ENCODE results near the gene SCAMP2.

The SCAMP2 gene

DNA sequence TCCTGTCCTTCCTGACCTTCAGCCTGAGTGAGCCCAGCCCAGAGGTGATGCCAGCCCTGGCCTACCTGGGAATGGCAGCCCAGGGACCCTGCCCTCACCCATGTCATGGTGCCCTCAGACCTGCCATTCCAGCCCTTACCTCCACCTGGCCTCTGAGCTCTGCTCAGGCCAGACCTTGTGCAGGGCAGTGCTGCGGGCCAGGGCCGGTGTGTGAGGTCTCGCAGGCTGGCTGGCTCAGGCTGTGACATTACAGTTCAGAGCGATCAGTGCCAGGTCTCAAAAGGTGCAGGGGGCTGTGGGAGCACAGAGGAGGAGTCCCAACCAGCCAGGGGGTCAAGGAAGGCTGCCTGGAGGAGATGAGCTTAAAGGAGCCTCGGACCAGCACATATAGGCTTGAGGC lies 53.1 kb downstream of the SCAMP2 start:
- Histone ChIP-seq H2AFZ (ENCODE audit: low read depth, low read length) (no peak overlapping the region), H3K9ac (ENCODE audit: low read length) (0 out of 2 replicates have a peak overlapping the region, but pooled peaks have one; percentile 62), H3K79me2 (ENCODE audit: low read length) (no peaks in the 10 kb centered on the region), H3K36me3 (replicated peaks; ENCODE audit: low read depth, low read length) (no peaks in the 10 kb centered on the region), H3K9me3 (ENCODE audit: insufficient read depth, low read length) (no peaks in the 10 kb centered on the region), H3K4me2 (ENCODE audit: low read length) (peak overlapping the region; percentile 82), H4K20me1 (ENCODE audit: insufficient read depth, low read length) (no peaks in the 10 kb centered on the region), H3K27ac (ENCODE audit: low read length) (no peak overlapping the region), H3K4me3 (ENCODE audit: low read length) (no peak overlapping the region), H3K27me3 (ENCODE audit: low read depth, low read length) (no peaks in the 10 kb centered on the region), H3K4me1 (ENCODE audit: low read length) (peaks cover 46% of the 10 kb centered on the region)
- TF ChIP-seq, protein P1, sequence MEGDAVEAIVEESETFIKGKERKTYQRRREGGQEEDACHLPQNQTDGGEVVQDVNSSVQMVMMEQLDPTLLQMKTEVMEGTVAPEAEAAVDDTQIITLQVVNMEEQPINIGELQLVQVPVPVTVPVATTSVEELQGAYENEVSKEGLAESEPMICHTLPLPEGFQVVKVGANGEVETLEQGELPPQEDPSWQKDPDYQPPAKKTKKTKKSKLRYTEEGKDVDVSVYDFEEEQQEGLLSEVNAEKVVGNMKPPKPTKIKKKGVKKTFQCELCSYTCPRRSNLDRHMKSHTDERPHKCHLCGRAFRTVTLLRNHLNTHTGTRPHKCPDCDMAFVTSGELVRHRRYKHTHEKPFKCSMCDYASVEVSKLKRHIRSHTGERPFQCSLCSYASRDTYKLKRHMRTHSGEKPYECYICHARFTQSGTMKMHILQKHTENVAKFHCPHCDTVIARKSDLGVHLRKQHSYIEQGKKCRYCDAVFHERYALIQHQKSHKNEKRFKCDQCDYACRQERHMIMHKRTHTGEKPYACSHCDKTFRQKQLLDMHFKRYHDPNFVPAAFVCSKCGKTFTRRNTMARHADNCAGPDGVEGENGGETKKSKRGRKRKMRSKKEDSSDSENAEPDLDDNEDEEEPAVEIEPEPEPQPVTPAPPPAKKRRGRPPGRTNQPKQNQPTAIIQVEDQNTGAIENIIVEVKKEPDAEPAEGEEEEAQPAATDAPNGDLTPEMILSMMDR (IDR thresholded peaks at IDR 0.05; ENCODE audit: low read depth, low read length): no peak
- TF ChIP-seq EZH2phosphoT487 (IDR thresholded peaks at IDR 0.05; ENCODE audit: low read depth): no peak

DNA sequence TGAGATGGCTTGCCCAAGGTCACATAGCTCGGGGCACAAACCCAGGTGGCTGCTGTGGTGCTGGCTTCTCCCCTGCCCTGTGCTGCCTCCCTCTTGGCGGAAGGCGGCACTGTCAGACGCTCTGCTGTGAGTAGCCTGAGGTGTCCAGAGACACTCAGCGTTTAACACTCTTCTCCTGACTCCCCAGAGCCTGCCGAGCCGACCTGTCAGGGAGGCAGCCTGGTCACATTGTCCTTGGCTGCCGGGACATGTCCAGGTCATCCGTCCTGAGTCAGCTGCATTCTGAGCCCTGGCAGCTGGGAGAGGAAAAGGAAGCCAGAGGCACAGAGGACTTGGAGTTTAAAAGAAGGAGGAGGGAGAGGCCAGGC lies 55.8 kb downstream of the SCAMP2 start:
- Histone ChIP-seq H3K79me2 (ENCODE audit: low read length) (no peaks in the 10 kb centered on the region), H3K4me2 (ENCODE audit: low read length) (0 out of 2 replicates have a peak overlapping the region, but pooled peaks have one; percentile 13), H3K4me3 (ENCODE audit: low read length) (no peak overlapping the region), H3K9ac (ENCODE audit: low read length) (no peak overlapping the region), H4K20me1 (ENCODE audit: insufficient read depth, low read length) (no peaks in the 10 kb centered on the region), H2AFZ (ENCODE audit: low read depth, low read length) (no peak overlapping the region), H3K9me3 (ENCODE audit: insufficient read depth, low read length) (no peaks in the 10 kb centered on the region), H3K27me3 (ENCODE audit: low read depth, low read length) (no peaks in the 10 kb centered on the region), H3K36me3 (replicated peaks; ENCODE audit: low read depth, low read length) (no peaks in the 10 kb centered on the region), H3K27ac (ENCODE audit: low read length) (no peak overlapping the region), H3K4me1 (ENCODE audit: low read length) (peaks cover 51% of the 10 kb centered on the region)
- TF ChIP-seq, protein P1 (IDR thresholded peaks at IDR 0.05; ENCODE audit: low read depth, low read length): peak; percentile 59
- TF ChIP-seq EZH2phosphoT487 (IDR thresholded peaks at IDR 0.05; ENCODE audit: low read depth): no peak

DNA sequence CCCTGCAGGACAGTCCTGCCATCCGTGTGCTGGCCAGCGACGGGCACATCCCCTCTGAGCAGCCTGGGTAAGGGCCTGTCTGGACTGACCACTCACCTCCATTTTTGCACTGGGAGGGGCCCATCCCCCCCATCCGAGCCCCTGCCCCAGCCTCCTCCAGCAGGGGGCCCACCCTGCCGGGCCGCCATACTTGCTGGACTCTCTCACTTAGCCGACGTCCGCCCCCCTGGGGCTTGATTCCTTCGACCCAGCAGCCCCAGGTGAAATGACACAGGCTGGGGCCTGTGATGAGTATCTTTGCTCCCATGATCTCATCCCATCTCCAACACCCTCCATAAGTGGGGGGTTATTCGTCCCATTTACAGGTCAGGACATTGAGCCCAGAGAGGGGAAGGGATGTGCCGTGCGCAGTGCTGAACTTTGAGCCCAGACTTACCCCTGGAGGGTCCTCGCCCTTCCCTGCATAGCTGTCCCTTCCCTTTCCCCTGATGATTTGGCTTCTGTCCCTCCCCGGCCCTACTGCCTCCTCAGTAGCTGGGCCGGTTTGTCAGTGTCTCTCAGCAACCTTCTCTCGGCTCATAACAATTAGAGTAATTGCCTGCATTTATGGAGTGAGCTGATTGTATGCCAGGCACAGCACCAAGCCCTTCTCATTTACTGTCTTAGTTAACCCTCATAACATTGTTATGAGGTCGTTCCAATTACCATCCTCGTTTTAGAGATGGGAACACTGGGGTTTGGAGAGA lies 56.4 kb downstream of the SCAMP2 start:
- Histone ChIP-seq H4K20me1 (ENCODE audit: insufficient read depth, low read length) (no peaks in the 10 kb centered on the region), H3K27me3 (ENCODE audit: low read depth, low read length) (no peaks in the 10 kb centered on the region), H3K9ac (ENCODE audit: low read length) (no peak overlapping the region), H2AFZ (ENCODE audit: low read depth, low read length) (no peak overlapping the region), H3K4me1 (ENCODE audit: low read length) (peaks cover 49% of the 10 kb centered on the region), H3K9me3 (ENCODE audit: insufficient read depth, low read length) (no peaks in the 10 kb centered on the region), H3K27ac (ENCODE audit: low read length) (no peak overlapping the region), H3K4me3 (ENCODE audit: low read length) (no peak overlapping the region), H3K36me3 (replicated peaks; ENCODE audit: low read depth, low read length) (no peaks in the 10 kb centered on the region), H3K79me2 (ENCODE audit: low read length) (no peaks in the 10 kb centered on the region), H3K4me2 (ENCODE audit: low read length) (no peak overlapping the region)
- no peak for TF ChIP-seq EZH2phosphoT487 (IDR thresholded peaks at IDR 0.05; ENCODE audit: low read depth)
- TF ChIP-seq, protein P1 (IDR thresholded peaks at IDR 0.05; ENCODE audit: low read depth, low read length): no peak

DNA sequence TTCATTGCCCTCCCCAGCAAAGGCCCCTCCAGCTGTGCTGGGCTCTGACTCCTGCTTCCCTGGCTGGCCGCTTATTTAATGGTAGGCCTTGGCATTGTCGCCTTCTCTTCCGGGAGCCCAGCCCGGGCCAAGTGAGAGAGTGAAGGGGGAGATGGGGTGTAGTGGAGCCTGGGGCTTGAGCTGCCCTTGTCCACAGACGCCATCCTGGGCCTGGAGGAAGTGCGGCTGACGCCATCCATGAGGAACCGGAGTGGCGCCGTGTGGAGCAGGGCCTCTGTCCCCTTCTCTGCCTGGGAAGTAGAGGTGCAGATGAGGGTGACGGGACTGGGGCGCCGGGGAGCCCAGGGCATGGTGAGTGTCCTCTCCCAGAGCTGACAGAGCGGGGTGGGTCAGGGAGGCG lies 57.2 kb downstream of the SCAMP2 start:
- Histone ChIP-seq H3K27me3 (ENCODE audit: low read depth, low read length) (no peaks in the 10 kb centered on the region), H2AFZ (ENCODE audit: low read depth, low read length) (no peak overlapping the region), H3K9me3 (ENCODE audit: insufficient read depth, low read length) (no peaks in the 10 kb centered on the region), H3K27ac (ENCODE audit: low read length) (peak overlapping the region; percentile 28), H3K4me2 (ENCODE audit: low read length) (peak overlapping the region; percentile 66), H3K36me3 (replicated peaks; ENCODE audit: low read depth, low read length) (no peaks in the 10 kb centered on the region), H3K4me1 (ENCODE audit: low read length) (peaks cover 41% of the 10 kb centered on the region), H3K4me3 (ENCODE audit: low read length) (peak overlapping the region; percentile 54; the same call in 1 of the 2 replicates), H4K20me1 (ENCODE audit: insufficient read depth, low read length) (no peaks in the 10 kb centered on the region), H3K79me2 (ENCODE audit: low read length) (no peaks in the 10 kb centered on the region), H3K9ac (ENCODE audit: low read length) (peak overlapping the region; percentile 56)
- TF ChIP-seq EZH2phosphoT487 (IDR thresholded peaks at IDR 0.05; ENCODE audit: low read depth): no peak
- TF ChIP-seq, protein P1 (IDR thresholded peaks at IDR 0.05; ENCODE audit: low read depth, low read length): no peak
